BE2C (cell line): ENCODE results near the gene KIF16B.

Experiments
- DNase-seq: peaks from one replicate; pipeline ENCODE4 v3.0.0-alpha.2; 2020
- H3K27me3 ChIP-seq: fragments of 250-450 bp; sonication (Bioruptor Pico); 2 replicates; pipeline ENCODE4 v1.5.1; 2020; ENCODE audit warnings: mild to moderate bottlenecking
- H3K36me3 ChIP-seq: fragments of 250-450 bp; sonication (Bioruptor Pico); 2 replicates; pipeline ENCODE4 v1.5.1; 2020; ENCODE audit warnings: mild to moderate bottlenecking
- H3K4me1 ChIP-seq: fragments of 250-450 bp; sonication (Bioruptor Pico); 2 replicates; pipeline ENCODE4 v1.5.1; 2020
- H3K4me3 ChIP-seq: 2 replicates; pipeline ENCODE4 v1.5.1; 2011; ENCODE audit warnings: low read depth, low read length
- H3K9me3 ChIP-seq: fragments of 250-450 bp; sonication (Bioruptor Pico); 2 replicates; pipeline ENCODE4 v1.5.1; 2020
- CTCF ChIP-seq: IDR thresholded peaks from 2 replicates; pipeline ENCODE4 v1.5.1; 2012; ENCODE audit warnings: mild to moderate bottlenecking, low read depth, low read length

Gene KIF16B

GRCh38 chr20:16385462-16385861 is 187.8 kb downstream of the KIF16B start:
- DNase-seq: no peak
- no peak overlapping the region for H3K4me3 ChIP-seq
- TF ChIP-seq CTCF: no peak
- no peaks in the 10 kb centered on the region for H3K4me1 ChIP-seq
- H3K27me3 ChIP-seq: no peaks in the 10 kb centered on the region
- no peaks in the 10 kb centered on the region for H3K9me3 ChIP-seq
- H3K36me3 ChIP-seq: no peaks in the 10 kb centered on the region

DNA sequence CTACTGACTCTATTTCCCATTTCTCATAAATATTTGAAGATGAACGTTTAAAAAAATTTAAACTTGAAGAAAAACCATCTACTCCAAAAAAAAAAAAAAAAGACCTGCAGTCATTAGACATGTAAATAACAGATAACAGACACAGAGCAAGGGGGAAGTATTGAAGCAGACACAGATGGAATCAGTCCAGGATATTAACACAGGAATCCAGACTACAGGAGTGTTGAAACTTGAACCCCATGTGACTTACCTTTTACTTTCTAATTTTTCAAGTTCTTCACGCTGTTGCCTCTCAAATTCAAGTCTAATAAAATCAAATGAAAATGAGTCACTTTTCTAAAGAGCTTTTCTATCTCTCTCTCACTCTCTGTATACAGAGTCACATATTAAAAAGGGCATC is 191.8 kb downstream of the KIF16B start:
- Histone ChIP-seq H3K27me3 (no peaks in the 10 kb centered on the region), H3K4me1 (no peaks in the 10 kb centered on the region), H3K9me3 (no peaks in the 10 kb centered on the region), H3K36me3 (no peaks in the 10 kb centered on the region), H3K4me3 (no peak overlapping the region)
- DNase-seq: no peak
- TF ChIP-seq CTCF: no peak

DNA sequence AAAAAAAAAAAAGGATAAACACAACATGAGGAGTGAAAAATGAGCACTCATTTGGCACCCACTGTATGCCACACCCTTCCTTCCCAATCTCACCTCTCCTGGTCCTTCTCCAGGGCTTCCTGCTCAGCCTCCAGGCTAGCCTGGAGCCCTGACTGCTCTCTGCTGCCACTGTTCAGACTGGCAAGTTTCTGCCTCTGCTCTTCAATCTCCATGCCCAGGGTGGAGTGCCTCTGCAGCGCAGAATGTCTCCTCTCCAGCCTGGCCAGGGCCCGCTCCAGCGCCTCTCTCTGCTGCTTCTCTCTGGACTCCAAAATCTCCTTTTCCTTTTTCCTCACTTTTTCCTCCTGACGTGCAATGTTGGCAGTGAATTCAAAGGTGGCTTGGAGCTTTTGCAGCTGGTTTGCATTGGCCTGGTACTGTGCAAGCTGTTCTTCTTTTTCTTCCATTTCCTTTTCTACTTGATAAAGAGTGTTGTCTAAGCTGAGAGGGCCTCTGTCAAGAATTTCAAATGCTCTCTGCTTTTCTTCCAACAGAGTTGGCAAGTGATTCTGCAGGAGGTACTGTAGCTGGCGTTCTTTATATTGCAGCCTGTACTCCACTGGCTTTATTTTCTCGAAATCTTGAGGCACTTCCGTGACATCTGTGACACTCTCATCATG is 194.4 kb downstream of the KIF16B start:
- H3K9me3 ChIP-seq: no peaks in the 10 kb centered on the region
- no peaks in the 10 kb centered on the region for H3K27me3 ChIP-seq
- no peak for DNase-seq
- no peak for TF ChIP-seq CTCF
- H3K36me3 ChIP-seq: no peaks in the 10 kb centered on the region
- H3K4me1 ChIP-seq: no peaks in the 10 kb centered on the region
- H3K4me3 ChIP-seq: no peak overlapping the region

GRCh38 chr20:16378122-16378521 is 195.1 kb downstream of the KIF16B start:
- Histone ChIP-seq H3K27me3 (no peaks in the 10 kb centered on the region), H3K4me3 (no peak overlapping the region), H3K9me3 (no peaks in the 10 kb centered on the region), H3K36me3 (no peaks in the 10 kb centered on the region), H3K4me1 (no peaks in the 10 kb centered on the region)
- no peak for TF ChIP-seq CTCF
- no peak for DNase-seq

DNA sequence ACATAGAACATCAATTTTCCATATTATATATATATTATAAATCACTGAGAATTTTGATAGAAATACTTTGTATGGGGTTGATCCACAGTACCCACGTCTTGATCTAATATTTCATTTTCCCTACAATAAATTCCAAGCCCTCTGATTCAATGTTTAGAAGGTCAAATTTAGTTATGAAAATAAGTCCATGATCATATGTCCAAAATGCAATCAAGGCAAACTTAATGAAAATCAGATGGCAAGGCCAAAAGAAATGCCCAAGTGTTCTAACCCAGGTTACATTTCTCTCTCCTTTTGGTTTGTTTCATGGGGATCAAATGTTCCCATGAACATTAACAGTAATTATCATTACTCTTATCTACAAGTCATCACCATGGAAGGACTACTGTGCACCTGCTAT is 203.8 kb downstream of the KIF16B start:
- TF ChIP-seq CTCF: no peak
- Histone ChIP-seq H3K27me3 (no peaks in the 10 kb centered on the region), H3K4me1 (no peaks in the 10 kb centered on the region), H3K4me3 (no peak overlapping the region), H3K9me3 (no peaks in the 10 kb centered on the region), H3K36me3 (no peaks in the 10 kb centered on the region)
- DNase-seq: no peak

DNA sequence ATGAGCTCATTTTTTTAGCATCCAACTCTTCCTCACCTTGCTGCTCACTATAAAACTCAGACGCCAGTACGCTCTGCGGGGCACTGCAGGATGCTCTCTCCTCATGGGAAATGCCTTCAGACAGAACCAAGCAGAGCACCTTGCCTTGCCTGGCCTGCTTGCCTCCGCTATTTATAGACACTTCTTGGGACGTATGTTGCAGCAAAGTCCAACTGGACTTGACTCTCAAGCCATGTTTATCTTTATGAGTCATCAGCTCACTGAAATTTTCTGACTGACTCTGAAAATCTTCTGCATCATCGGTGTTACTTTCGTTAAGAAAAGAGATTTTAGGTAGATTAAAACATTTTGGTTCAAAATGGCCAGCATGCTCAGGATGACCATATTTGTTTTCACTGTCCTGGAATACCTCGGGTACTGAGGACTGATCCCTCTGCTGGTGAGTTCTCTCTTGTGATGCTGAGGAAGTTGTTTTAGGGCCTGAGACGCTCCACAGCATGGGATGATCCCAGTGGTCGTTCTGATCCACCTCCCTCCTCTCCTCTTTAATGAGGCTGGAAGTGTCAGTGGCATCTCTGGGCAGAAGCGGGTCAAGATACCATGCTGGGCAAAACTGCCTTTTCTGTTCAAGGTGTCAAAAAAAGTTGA is 204.5 kb downstream of the KIF16B start:
- Histone ChIP-seq H3K36me3 (no peaks in the 10 kb centered on the region), H3K4me1 (peaks cover 3% of the 10 kb centered on the region; the same call in 1 of the 2 replicates), H3K27me3 (no peaks in the 10 kb centered on the region), H3K9me3 (no peaks in the 10 kb centered on the region), H3K4me3 (no peak overlapping the region)
- no peak for TF ChIP-seq CTCF
- no peak for DNase-seq
